Panc1 (cell line): ENCODE data around the gene TPST2. TPM values are rescaled to one million over a fixed set of nuclear protein-coding genes. Genes with fewer than 3 reads are reported as not detected.

ENCODE experiments used
- ATAC-seq: fragments of 200-7000 bp; cut with Tn5 transposase; 2 replicates; pipeline ENCODE4 v1.9.1; 2020; ENCODE audit warnings: mild to moderate bottlenecking, moderate library complexity
- BruUV-seq: library from RNA; stranded (reverse); fragments of 400-500 nt; replicated peaks from 2 replicates; lab custom pipeline; 2021; lab: Mats Ljungman, UMichigan
- CTCF ChIA-PET: fragments of 300-600 bp; sonication (Branson Sonifier 250); formaldehyde crosslinking; loops from one replicate; lab custom pipeline; 2022; ENCODE audit warnings: antibody characterized with exemption; lab: Charles Lee
- POLR2A ChIA-PET: fragments of 300-600 bp; sonication (Branson Sonifier 250); formaldehyde crosslinking; loops from one replicate; lab custom pipeline; 2022; ENCODE audit warnings: antibody characterized with exemption; lab: Charles Lee
- DNase-seq: peaks from one replicate; pipeline ENCODE4 v3.0.0-alpha.2; 2010; ENCODE audit warnings: low read depth, low spot score
- H3K27ac ChIP-seq: 2 replicates; pipeline ENCODE4 v1.5.1; 2011; ENCODE audit warnings: mild to moderate bottlenecking, low read length, inconsistent platforms
- H3K27me3 ChIP-seq: fragments of 200-500 bp; sonication (Bioruptor generic); 2 replicates; pipeline ENCODE4 v1.6.0; 2014; ENCODE audit warnings: low read length, inconsistent platforms; ENCODE audit not compliant: control insufficient read depth, insufficient read depth
- H3K36me3 ChIP-seq: fragments of 200-500 bp; sonication (Bioruptor generic); 2 replicates; pipeline ENCODE4 v1.5.1; 2014; ENCODE audit warnings: inconsistent platforms, mild to moderate bottlenecking, low read length, moderate library complexity; ENCODE audit not compliant: control insufficient read depth, insufficient read depth
- H3K4me1 ChIP-seq: 2 replicates; pipeline ENCODE4 v1.5.1; 2011; ENCODE audit warnings: inconsistent platforms, mild to moderate bottlenecking, low read length, moderate library complexity; ENCODE audit not compliant: control insufficient read depth, insufficient read depth
- H3K4me3 ChIP-seq, 2 experiments: 2 replicates each; pipeline ENCODE4 v1.5.1; 2011 to 2012; ENCODE audit warnings: low read depth in 2 of 2, low read length in 2 of 2, mild to moderate bottlenecking in 2 of 2, inconsistent platforms in 1 of 2, moderate library complexity in 1 of 2
- H3K9me3 ChIP-seq: fragments of 200-500 bp; sonication (Bioruptor generic); 2 replicates; pipeline ENCODE4 v1.5.1; 2014; ENCODE audit warnings: low read depth, mild to moderate bottlenecking, inconsistent platforms, low read length, moderate library complexity; ENCODE audit not compliant: control insufficient read depth, insufficient read depth
- POLR2AphosphoS5 ChIP-seq: IDR thresholded peaks from 2 replicates; pipeline ENCODE4 v1.6.1; 2012; ENCODE audit warnings: mild to moderate bottlenecking, low read depth, low read length, moderate library complexity
- REST ChIP-seq, 2 experiments: IDR thresholded peaks; 2 replicates each; pipeline ENCODE4 v1.6.1; 2011 to 2012; ENCODE audit warnings: low read depth in 2 of 2, control low read depth in 1 of 2, low read length in 1 of 2, mild to moderate bottlenecking in 1 of 2, moderate library complexity in 1 of 2; ENCODE audit not compliant: insufficient read depth in 1 of 2
- SIN3A ChIP-seq: IDR thresholded peaks from 2 replicates; pipeline ENCODE4 v1.6.1; 2012; ENCODE audit warnings: low read depth, mild to moderate bottlenecking, low read length, moderate library complexity, borderline replicate concordance; ENCODE audit not compliant: insufficient read depth
- TCF7L2 ChIP-seq: IDR thresholded peaks from 2 replicates; pipeline ENCODE4 v1.6.1; 2011; ENCODE audit warnings: mild to moderate bottlenecking, low read depth, low read length, inconsistent platforms
- in situ Hi-C: cut with HindIII; loops from 2 replicates; pipeline ENCODE4 v1.10.0; 2016; ENCODE audit warnings: low sequenced_read_pairs, low pct_unique_long_range_greater_than_20kb
- intact Hi-C: fragments of 100-400 bp; cut with micrococcal nuclease; formaldehyde crosslinking; loops from one replicate; pipeline ENCODE4 v1.10.0; 2022; ENCODE audit not compliant: unreplicated experiment
- total RNA-seq: library from RNA; stranded (reverse); gene quantifications from one replicate; pipeline ENCODE4 v1.2.1, GENCODE V29; 2021; ENCODE audit not compliant: unreplicated experiment
- TF ChIP-seq, protein P1 (sequence below): fragments of 450-650 bp; IDR thresholded peaks from 2 replicates; pipeline ENCODE4 v1.5.1; 2017; ENCODE audit warnings: mild to moderate bottlenecking

Gene TPST2
- total RNA-seq, 1 experiment from 2014 or later = 7.1 TPM

- intact Hi-C loops (no loop called here), in situ Hi-C loops (no loop called here)
- ATAC-seq (no peak), DNase-seq (no peak)
- ChIA-PET POLR2A (interaction anchor here (0.7 kb wide), 1 partner anchor 1272 kb away, joined by 6 read pairs; no protein-coding TSS in a partner anchor), CTCF (no interaction called here)
- H3K27ac ChIP-seq = no peak overlapping the region
- H3K27me3 ChIP-seq = no peaks in the 10 kb centered on the region; the same call in 1 of the 2 replicates
- H3K9me3 ChIP-seq = no peaks in the 10 kb centered on the region
- no peak overlapping the region for H3K4me3 ChIP-seq
- H3K36me3 ChIP-seq = no peaks in the 10 kb centered on the region
- no TSS peak for BruUV-seq
- no peaks in the 10 kb centered on the region for H3K4me1 ChIP-seq
- TF ChIP-seq POLR2AphosphoS5 (no peak), SIN3A (no peak), REST (IDR thresholded peaks at IDR 0.05; ENCODE audit: insufficient read depth in 1 of 2, low read depth in 2 of 2, low read length in 1 of 2) (no peak), TCF7L2 (no peak)
- TF ChIP-seq, protein P1, sequence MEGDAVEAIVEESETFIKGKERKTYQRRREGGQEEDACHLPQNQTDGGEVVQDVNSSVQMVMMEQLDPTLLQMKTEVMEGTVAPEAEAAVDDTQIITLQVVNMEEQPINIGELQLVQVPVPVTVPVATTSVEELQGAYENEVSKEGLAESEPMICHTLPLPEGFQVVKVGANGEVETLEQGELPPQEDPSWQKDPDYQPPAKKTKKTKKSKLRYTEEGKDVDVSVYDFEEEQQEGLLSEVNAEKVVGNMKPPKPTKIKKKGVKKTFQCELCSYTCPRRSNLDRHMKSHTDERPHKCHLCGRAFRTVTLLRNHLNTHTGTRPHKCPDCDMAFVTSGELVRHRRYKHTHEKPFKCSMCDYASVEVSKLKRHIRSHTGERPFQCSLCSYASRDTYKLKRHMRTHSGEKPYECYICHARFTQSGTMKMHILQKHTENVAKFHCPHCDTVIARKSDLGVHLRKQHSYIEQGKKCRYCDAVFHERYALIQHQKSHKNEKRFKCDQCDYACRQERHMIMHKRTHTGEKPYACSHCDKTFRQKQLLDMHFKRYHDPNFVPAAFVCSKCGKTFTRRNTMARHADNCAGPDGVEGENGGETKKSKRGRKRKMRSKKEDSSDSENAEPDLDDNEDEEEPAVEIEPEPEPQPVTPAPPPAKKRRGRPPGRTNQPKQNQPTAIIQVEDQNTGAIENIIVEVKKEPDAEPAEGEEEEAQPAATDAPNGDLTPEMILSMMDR = no peak
These were observed 11.8 kb upstream of the TPST2 start for GRCh38 chr22:26601726-26602125.

DNA sequence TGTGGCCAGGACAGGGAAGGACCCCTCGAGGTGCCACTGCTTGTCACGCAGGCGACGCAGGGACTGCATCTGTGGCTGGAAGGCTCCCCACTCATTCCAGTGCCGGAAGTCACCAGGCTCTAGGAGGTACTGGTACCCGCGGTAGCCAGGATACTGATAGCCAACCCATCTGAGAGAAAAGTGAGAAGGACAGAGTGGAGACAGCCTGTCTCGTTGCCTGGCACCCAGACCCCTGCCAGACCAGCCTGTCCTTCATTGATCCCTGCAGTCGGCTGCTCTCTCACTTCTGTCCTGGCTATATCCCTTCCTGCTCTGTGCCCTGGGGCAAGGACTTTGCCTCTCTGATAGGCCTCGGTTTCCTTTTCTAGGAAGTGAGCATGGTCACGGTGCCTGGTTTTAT, 9.6 kb upstream of the TPST2 start:
- ATAC-seq (no peak), DNase-seq (no peak)
- ChIA-PET POLR2A (no interaction called here), CTCF (no interaction called here)
- Histone ChIP-seq H3K9me3 (no peaks in the 10 kb centered on the region), H3K4me1 (no peaks in the 10 kb centered on the region), H3K27ac (no peak overlapping the region), H3K4me3 (no peak overlapping the region), H3K27me3 (no peaks in the 10 kb centered on the region; the same call in 1 of the 2 replicates), H3K36me3 (no peaks in the 10 kb centered on the region)
- intact Hi-C loops = no loop called here
- TF ChIP-seq POLR2AphosphoS5 (no peak), TCF7L2 (no peak), SIN3A (no peak), REST (IDR thresholded peaks at IDR 0.05; ENCODE audit: insufficient read depth in 1 of 2, low read depth in 2 of 2, low read length in 1 of 2) (no peak)
- TF ChIP-seq, protein P1 = no peak
- no TSS peak for BruUV-seq
- in situ Hi-C loops = no loop called here
